Measurements from ENCODE around the gene SLC15A3.

Gene SLC15A3

GRCh38 chr11:60944490-60945294 is 7.3 kb downstream of the SLC15A3 start:
- DNase-seq: peak; percentile 16

- no peak for DNase-seq
Observed at GRCh38 chr11:60942970-60943565, 8.9 kb downstream of the SLC15A3 start.

GRCh38 chr11:60942219-60942618 is 9.8 kb downstream of the SLC15A3 start:
- DNase-seq: no peak

- DNase-seq: no peak
Observed at GRCh38 chr11:60941371-60942119, 10.4 kb downstream of the SLC15A3 start.

- DNase-seq: no peak
Observed at GRCh38 chr11:60939855-60940254, 12.1 kb downstream of the SLC15A3 start.

GRCh38 chr11:60939301-60939700 is 12.7 kb downstream of the SLC15A3 start:
- no peak for DNase-seq

GRCh38 chr11:60938500-60938899 is 13.5 kb downstream of the SLC15A3 start:
- peak; percentile 31 for DNase-seq

GRCh38 chr11:60937811-60938210 is 14.2 kb downstream of the SLC15A3 start:
- no peak for DNase-seq

- DNase-seq: no peak
Observed at GRCh38 chr11:60937144-60937527, 14.8 kb downstream of the SLC15A3 start.

GRCh38 chr11:60936467-60937143 is 15.4 kb downstream of the SLC15A3 start:
- DNase-seq: no peak

- no peak for DNase-seq
Observed at GRCh38 chr11:60935676-60936442, 16.1 kb downstream of the SLC15A3 start.

- DNase-seq: no peak
Observed at GRCh38 chr11:60934790-60935605, 17.0 kb downstream of the SLC15A3 start.

GRCh38 chr11:60934124-60934789 is 17.7 kb downstream of the SLC15A3 start:
- no peak for DNase-seq

- no peak for DNase-seq
Observed at GRCh38 chr11:60933416-60934123, 18.4 kb downstream of the SLC15A3 start.

- DNase-seq: no peak
Observed at GRCh38 chr11:60932605-60933356, 19.2 kb downstream of the SLC15A3 start.

GRCh38 chr11:60931917-60932316 is 20.1 kb downstream of the SLC15A3 start:
- DNase-seq: no peak

GRCh38 chr11:60930394-60930793 is 21.6 kb downstream of the SLC15A3 start:
- no peak for DNase-seq

- DNase-seq: no peak
Observed at GRCh38 chr11:60929764-60930163, 22.2 kb downstream of the SLC15A3 start.

- no peak for DNase-seq
Observed at GRCh38 chr11:60928563-60929001, 23.4 kb downstream of the SLC15A3 start.
